Muscle of arm (tissue), 12 donors: Measurements from ENCODE around the gene MXRA8. TPM values are rescaled to one million over a fixed set of nuclear protein-coding genes. Genes with fewer than 3 reads are reported as not detected.

Experiments used
- DNase-seq: peaks from one replicate; pipeline ENCODE4 v3.0.0-alpha.2; 2013
- polyA plus RNA-seq, 12 donors: library from polyadenylated mRNA; unstranded; fragments of 120-200 nt; gene quantifications; one replicate each; pipeline ENCODE4 v1.2.1, GENCODE V29; 2013; ENCODE audit not compliant: insufficient read length in 12 of 12

Gene MXRA8
- polyA plus RNA-seq, 12 donors, result 48.9 to 192 (median 66.7) TPM; not detected in 1

DNA sequence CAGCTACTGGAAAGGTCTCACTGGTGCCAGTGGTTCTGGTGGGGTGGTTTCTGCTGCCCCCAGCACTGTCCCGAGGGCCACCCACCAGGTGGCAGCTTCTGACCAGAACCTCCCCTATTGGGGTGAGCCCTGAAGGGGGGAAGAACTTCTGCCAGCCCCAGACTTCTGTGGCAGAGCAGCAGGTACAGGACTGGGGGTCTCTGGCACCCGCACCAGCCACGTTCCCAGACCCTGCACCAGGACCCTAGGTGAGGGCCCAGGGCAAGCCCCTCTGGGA lies 48.3 kb downstream of the MXRA8 start:
- no peak for DNase-seq

DNA sequence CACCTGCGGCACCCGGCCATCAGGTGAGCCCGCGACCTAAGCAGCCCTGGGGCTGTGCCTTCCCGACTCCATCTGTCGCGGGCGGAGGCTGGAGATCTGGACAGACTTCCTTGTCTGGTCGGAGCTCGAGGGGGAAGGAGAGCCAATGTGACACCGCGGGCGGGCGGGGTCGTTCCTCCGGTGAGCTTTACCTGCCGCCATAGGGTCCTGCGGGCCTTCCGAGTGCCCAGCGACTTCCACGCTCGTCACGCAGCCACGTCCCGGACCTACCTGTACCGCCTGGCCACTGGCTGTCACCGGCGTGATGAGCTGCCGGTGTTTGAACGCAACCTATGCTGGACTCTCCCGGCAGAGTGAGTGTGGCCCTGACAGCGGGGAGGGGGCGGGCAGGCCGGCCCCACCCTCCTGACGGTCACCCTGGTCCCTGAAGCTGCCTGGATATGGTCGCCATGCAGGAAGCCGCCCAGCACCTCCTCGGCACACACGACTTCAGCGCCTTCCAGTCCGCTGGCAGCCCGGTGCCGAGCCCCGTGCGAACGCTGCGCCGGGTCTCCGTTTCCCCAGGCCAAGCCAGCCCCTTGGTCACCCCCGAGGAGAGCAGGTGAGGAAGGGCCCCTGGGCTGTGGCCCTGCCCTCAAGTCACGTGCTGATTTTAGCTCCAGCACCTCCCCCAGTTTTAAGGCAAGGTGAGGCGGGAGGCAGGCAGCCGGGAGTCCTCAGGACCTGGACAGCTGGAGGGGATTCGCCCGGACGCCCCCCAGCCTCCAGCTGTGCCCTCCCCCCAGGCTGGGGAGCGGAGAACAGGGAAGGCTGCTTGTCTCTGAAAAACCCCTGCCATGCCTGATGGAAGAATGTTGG lies 48.9 kb downstream of the MXRA8 start:
- no peak for DNase-seq

DNA sequence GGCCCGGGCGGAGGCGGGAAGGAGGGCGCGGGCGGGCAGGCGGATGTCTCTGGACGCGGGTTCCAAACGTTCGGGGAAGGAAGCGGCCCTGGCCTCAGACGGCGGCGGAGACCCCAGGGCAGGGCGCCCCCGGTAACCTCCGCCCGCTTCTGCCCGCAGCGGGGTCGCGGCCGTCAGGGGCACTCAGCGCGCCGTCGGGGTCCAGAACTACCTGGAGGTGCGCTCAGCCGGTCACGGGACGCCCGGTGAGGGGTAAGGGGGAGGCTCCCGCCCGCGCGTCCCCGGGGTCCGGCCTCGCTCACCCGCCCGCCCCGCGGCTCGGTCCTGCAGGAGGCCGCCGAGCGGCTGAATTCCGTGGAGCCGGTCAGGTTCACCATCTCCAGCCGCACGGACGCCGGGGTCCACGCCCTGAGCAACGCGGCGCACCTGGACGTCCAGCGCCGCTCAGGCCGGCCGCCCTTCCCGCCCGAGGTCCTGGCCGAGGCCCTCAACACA lies 49.6 kb downstream of the MXRA8 start:
- no peak for DNase-seq

DNA sequence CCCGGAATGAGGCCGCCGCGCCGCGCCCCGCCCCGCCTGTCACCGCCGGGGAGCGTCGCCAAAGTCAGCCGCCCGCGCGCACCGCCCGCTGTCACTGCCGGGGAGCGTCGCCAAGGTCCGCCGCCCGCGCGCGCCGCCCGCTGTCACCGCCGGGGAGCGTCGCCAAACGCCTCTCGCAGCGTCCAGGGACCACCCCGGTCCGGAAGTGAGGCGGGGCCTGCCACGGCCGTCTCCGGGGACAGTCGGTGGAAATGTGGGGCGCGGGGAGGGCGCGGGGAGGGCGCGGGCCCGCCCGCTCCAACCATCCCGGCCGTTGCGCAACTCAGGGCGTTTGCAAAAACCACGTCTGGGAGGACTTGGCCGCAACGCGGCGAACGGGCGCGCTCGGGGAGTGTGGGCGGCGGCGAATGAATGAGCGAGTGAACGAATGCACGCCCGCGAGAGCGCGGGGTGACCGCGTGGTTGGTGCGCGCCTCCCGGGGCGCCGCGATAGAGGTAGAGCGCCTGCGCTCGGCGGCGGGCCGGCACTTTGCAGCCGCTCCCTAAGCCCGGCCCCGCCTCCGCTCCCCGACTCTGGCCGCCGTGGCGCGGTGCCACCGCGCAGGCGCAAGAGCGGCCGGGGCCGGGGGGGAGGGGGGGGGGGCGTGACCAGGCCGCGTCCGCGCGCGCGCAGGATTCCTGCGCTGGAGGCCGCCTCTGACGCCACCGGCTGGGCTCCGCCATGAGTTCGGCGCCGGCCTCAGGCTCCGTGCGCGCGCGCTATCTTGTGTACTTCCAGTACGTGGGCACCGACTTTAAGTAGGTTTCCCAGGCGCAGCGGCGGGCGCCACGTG lies 50.2 kb downstream of the MXRA8 start, which contains the start of the genes ACAP3 and PUSL1:
ACAP3 (minus strand) TSS at position 8 of the 833 bp plus-strand sequence. CDS start 115 bp downstream, outside the sequence.
PUSL1 (plus strand) TSS at position 675 of the 833 bp plus-strand sequence; CDS start at position 722, 47 bp downstream.
- peak; percentile 91 for DNase-seq

DNA sequence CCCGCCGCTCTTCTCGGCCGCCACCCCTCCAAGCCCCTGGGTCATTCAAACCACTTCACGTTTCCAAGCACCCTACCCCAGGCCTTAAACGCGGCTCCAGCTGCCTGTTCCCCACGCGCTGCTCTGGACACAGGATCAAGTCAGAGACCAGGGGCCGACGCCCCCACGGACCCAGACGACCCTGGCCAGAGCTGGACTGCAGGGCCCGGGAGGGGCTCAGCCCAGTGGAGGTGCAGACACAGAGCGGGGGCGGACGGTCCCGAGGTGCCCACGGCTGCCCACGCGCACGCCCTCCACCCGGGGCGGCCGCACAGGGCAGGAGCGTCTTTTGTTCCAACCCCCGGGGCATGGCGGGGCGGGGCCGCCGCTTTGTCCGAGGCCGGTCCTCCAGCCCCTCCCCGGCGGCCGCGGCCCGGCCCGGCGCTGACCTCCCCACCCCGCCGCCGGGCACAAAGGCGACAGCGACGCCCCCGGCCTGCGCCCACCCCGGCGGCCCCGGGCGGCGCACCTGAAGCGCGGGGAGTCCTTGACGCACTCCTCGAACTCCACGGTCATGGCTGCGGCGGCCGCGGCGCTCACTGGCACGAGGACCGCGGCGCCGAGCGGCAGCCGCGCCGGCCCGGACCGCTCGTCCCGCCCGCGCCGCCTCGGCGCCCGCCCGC lies 51.0 kb downstream of the MXRA8 start:
- DNase-seq, result no peak

DNA sequence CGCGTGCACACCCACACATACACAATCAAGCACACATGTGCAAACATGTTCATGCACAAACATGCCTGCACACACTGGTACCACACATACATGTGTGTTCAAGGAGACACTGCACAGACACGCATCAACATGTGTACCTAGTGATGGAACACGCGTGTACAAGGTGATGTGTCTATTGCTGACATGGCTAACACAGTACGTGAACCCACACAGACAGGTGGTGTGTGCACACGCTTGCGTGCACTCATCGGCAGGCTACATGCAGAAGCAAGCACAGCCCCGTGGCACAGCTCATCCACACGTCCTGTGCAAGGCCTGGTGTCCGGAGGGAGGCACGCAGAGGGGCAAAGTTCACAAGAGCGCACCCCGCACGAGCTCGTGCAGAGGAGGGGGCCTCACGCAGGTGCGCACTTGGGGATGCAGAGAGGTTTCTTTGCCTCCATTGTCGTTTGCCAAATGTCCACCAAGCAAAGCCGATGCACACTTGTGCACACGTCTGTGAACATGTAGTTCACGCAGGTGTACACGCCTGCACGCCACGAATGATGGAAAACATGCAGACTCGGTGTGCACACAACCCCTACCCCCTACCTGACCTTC lies 51.6 kb downstream of the MXRA8 start:
- no peak for DNase-seq

DNA sequence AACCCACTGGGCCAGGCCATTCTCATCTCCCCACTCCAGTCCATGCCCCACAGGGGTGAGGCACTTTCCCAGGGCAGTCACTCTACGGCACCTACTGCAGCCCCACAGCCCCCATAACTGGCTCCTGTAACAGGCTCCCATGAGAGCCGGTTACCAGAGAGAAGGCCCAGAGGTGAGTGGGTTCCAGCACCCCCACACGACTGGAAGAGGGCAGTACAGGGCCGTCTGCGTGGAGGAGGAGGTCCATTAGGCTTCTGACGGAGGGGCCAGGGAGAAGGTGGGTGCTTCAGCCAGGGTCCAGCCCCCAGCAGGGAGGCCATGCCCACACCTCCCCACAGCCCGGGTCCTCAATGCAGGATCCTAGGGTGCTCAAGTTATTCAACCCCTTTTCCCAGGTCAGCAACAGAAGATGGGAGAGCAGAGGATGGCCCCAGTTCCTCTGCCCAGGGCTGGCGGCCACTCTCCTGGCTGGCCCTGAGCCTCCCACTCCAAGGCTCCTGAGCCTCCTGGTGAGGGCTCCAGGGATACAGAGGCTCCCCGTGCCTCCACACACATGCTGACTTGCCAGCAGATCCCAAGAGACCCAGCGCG lies 52.2 kb downstream of the MXRA8 start:
- no peak for DNase-seq

DNA sequence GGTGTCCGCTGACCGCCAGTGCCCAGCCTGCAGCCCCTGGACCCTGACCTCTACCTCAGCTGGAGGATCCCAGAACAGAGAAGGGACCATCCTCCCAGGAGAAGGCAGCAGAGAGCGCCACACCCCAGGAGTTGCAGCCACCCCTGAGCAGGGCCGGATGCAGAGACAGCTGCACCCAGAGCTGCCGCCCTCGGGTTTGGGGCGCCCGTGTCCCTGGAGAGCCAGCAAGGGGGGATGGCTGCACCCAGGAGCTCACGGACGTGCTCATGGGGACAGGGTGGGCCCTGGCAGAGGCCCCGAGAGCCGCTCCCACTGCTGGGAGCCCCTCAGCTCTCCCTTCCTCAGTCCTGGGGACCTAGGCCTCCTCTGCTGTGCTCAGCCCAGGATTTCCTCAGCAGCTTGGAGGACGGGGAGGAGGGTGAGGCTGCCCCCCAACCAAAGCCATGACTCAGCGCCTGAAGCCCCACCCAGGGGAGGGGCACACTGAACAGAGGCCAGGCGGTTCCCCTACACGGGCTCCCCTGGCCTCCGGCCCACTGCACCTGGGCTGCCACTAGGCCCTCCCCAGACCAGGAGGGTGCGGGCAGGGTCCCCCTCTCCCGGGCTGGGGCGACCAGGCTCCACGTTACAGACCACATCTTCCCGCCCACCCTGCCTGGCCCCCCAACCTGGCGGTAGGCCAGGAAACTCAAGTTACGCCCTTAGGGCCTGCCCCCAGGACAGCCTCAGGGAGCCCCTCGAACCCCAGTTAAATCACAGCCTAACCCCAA lies 52.9 kb downstream of the MXRA8 start:
- DNase-seq, result peak; percentile 63

DNA sequence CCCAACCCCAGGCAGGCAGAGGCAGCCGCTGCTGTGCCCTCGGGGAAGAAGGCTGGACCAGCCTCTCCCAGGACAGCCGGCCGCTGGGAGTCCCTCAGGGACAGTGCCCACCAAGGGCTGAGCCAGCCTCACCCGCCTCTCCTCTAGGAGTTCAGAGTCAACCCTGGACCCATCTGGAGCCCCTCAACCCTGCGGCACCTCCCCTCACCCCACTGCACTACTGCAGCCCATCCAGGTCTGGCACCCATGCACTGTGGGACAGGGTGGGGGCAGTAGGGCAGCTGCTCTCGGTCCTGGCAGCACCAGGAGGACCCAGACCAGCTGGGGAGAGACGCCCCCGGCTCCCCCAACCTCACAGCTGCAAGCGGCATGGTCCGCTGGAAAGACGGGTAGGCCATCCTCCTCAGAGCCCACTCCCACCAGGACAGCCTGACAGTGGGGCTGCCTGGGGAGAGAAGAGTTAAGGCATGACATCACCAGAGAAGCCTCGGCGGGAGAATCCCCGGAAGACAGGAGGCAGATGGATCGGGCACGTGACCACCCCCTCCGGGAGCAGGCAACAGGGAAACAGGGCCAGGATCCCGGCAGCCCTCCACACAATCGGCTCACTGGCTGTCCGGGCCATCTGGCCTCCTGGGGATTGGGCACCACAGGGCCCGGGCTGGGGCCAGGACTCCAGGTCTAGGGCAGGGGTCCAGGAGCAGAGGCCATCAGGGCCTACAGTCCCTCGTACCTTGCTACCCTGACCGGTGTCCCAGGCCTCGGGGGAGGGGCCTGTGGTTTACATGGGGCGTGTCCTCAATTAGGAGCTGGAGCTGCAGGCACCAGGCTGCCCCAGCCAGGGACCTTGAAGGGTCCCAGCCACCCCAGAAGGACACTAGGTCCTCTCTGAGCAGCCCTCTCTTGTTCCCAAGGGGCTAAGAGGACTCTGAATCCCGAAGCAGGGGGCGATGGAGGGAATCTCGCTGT lies 53.7 kb downstream of the MXRA8 start:
- DNase-seq, result no peak

DNA sequence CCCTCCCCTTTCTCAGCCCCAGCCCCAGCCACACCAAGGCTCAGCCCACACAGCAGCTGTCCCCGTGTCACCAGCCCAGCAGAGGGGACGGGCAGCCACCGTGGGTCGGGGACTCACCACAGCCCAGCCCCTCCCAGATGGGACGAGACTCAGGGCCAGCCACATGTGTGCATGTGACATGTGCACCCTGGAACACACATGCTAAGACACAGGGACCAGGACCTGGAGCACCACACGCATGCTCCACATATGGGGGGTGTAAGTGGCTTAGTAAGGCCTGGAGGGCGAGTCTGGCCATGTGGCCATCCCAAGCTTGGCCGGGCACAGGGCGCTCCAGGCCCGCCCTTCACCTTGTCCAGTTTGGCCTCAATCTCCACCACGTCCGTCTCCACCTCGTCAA lies 54.6 kb downstream of the MXRA8 start:
- DNase-seq, result no peak

DNA sequence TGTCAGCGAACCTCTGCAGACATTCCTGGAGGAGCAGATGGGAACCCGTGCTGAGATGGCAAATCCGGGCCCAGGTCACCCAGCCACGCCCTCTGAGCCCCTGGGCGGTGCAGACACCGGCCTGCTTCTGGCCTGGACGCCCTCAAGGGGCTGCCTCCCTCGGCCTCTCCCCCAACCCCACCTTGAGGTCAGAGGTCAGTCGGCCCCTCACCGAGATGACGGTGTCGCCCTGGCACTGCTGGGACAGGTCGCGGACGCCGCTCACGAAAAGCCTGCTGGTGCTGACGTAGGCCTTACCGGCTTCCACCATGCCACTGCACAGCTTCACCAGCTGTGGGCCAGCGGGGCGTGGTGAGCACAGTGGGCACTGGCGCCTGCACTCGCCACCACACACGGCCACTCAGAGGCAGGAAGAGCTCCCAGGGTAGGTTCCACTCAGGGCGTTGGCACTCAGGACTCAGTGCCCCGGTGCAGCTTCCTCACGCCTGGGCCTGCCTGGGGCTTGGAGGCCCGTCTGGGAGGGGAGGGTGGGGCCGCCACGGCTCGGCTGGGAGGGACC lies 55.3 kb downstream of the MXRA8 start:
- no peak for DNase-seq

Other genes with a start within 250 kb of the MXRA8 start
- 10 to 100 TPM in 1 of 12 donors, 1 to 10 TPM in 10, not detected in 1; 3.5 to 11.4 (median 5.6) TPM for gene C1orf159, start 242.5 kb downstream of the MXRA8 start, polyA plus RNA-seq
- under 1 TPM in 7 of 12 donors, not detected in 5; 0.10 to 0.72 (median 0.33) TPM for gene TTLL10, start 184.7 kb downstream of the MXRA8 start, polyA plus RNA-seq
- gene TNFRSF18, start 152.0 kb downstream of the MXRA8 start, polyA plus RNA-seq, result 1 to 10 TPM in 9 of 12 donors, under 1 TPM in 1, not detected in 2; 0.87 to 4.2 (median 2.6) TPM
- 1 to 10 TPM in 10 of 12 donors, not detected in 2; 1.1 to 2.5 (median 1.7) TPM for gene TNFRSF4, start 144.4 kb downstream of the MXRA8 start, polyA plus RNA-seq
- 100 to 1,000 TPM in 2 of 12 donors, 10 to 100 TPM in 9, not detected in 1; 71.1 to 160 (median 81.8) TPM for gene SDF4, start 126.6 kb downstream of the MXRA8 start, polyA plus RNA-seq
- 100 to 1,000 TPM in 1 of 12 donors, 10 to 100 TPM in 11; 12.3 to 155 (median 16.1) TPM for gene B3GALT6, start 126.3 kb downstream of the MXRA8 start, polyA plus RNA-seq
- gene C1QTNF12, start 111.8 kb downstream of the MXRA8 start, polyA plus RNA-seq, result 1 to 10 TPM in 10 of 12 donors, not detected in 2; 2.0 to 5.4 (median 2.4) TPM
- gene UBE2J2, start 84.7 kb downstream of the MXRA8 start, polyA plus RNA-seq, result 10 to 100 TPM in 11 of 12 donors, not detected in 1; 28.1 to 52.6 (median 37.7) TPM
- 10 to 100 TPM in 1 of 12 donors, 1 to 10 TPM in 10, not detected in 1; 2.4 to 10.0 (median 4.3) TPM for gene SCNN1D, start 78.1 kb downstream of the MXRA8 start, polyA plus RNA-seq
- gene ACAP3, start 50.6 kb downstream of the MXRA8 start, polyA plus RNA-seq, result 10 to 100 TPM in 11 of 12 donors, not detected in 1; 27.5 to 88.5 (median 36.2) TPM
- 1 to 10 TPM in 10 of 12 donors, not detected in 2; 3.3 to 8.0 (median 5.2) TPM for gene PUSL1, start 50.0 kb downstream of the MXRA8 start, polyA plus RNA-seq
- 100 to 1,000 TPM in 2 of 12 donors, 10 to 100 TPM in 9, not detected in 1; 60.1 to 138 (median 75.5) TPM for gene INTS11, start 33.9 kb downstream of the MXRA8 start, polyA plus RNA-seq
- gene CPTP, start 33.8 kb downstream of the MXRA8 start, polyA plus RNA-seq, result 10 to 100 TPM in 11 of 12 donors, not detected in 1; 10.5 to 22.7 (median 13.5) TPM
- gene TAS1R3, start 27.3 kb downstream of the MXRA8 start, polyA plus RNA-seq, result 1 to 10 TPM in 10 of 12 donors, not detected in 2; 1.0 to 4.6 (median 2.1) TPM
- 10 to 100 TPM in 11 of 12 donors, not detected in 1; 24.2 to 54.3 (median 33.0) TPM for gene DVL1, start 9.1 kb downstream of the MXRA8 start, polyA plus RNA-seq
- gene AURKAIP1, start 16.7 kb upstream of the MXRA8 start, polyA plus RNA-seq, result 10 to 100 TPM in 11 of 12 donors, not detected in 1; 42.4 to 71.8 (median 52.7) TPM
- 100 to 1,000 TPM in 11 of 12 donors, not detected in 1; 116 to 262 (median 151) TPM for gene CCNL2, start 40.8 kb upstream of the MXRA8 start, polyA plus RNA-seq
- 100 to 1,000 TPM in 9 of 12 donors, 10 to 100 TPM in 2, not detected in 1; 96.9 to 118 (median 106) TPM for gene MRPL20, start 48.7 kb upstream of the MXRA8 start, polyA plus RNA-seq
- gene ANKRD65, start 62.7 kb upstream of the MXRA8 start, polyA plus RNA-seq, result 10 to 100 TPM in 10 of 12 donors, 1 to 10 TPM in 1, not detected in 1; 9.0 to 27.8 (median 13.8) TPM
- gene VWA1, start 77.1 kb upstream of the MXRA8 start, polyA plus RNA-seq, result 100 to 1,000 TPM in 1 of 12 donors, 10 to 100 TPM in 11; 37.0 to 205 (median 46.0) TPM
- gene ATAD3C, start 91.1 kb upstream of the MXRA8 start, polyA plus RNA-seq, result 1 to 10 TPM in 1 of 12 donors, under 1 TPM in 9, not detected in 2; 0.33 to 2.8 (median 0.64) TPM
- 10 to 100 TPM in 7 of 12 donors, 1 to 10 TPM in 4, not detected in 1; 5.7 to 50.0 (median 10.4) TPM for gene ATAD3B, start 113.2 kb upstream of the MXRA8 start, polyA plus RNA-seq
- gene ATAD3A, start 153.6 kb upstream of the MXRA8 start, polyA plus RNA-seq, result 10 to 100 TPM in 10 of 12 donors, 1 to 10 TPM in 1, not detected in 1; 8.6 to 27.8 (median 13.4) TPM
- gene TMEM240, start 182.1 kb upstream of the MXRA8 start, polyA plus RNA-seq, result 1 to 10 TPM in 10 of 12 donors, not detected in 2; 1.9 to 6.5 (median 3.5) TPM
- 10 to 100 TPM in 11 of 12 donors, not detected in 1; 61.6 to 98.6 (median 86.4) TPM for gene SSU72, start 216.3 kb upstream of the MXRA8 start, polyA plus RNA-seq
- 10 to 100 TPM in 1 of 12 donors, 1 to 10 TPM in 8, under 1 TPM in 2, not detected in 1; 0.88 to 10.3 (median 2.1) TPM for gene FNDC10, start 241.6 kb upstream of the MXRA8 start, polyA plus RNA-seq